GM20000 (cell line): Measurements from ENCODE around the gene HRG.
A peak's percentile ranks its signal among the peaks of the same experiment; 100 is the strongest.

Experiments
- DNase-seq: peaks from one replicate; pipeline ENCODE4 v3.0.0; 2012; ENCODE audit warnings: low spot score
- TF ChIP-seq, protein P1 (sequence below): IDR thresholded peaks from 2 replicates; pipeline ENCODE4 v1.5.1; 2012; ENCODE audit warnings: mild to moderate bottlenecking, control low read depth; ENCODE audit errors: extremely low read depth, missing control alignments

HRG gene

DNA sequence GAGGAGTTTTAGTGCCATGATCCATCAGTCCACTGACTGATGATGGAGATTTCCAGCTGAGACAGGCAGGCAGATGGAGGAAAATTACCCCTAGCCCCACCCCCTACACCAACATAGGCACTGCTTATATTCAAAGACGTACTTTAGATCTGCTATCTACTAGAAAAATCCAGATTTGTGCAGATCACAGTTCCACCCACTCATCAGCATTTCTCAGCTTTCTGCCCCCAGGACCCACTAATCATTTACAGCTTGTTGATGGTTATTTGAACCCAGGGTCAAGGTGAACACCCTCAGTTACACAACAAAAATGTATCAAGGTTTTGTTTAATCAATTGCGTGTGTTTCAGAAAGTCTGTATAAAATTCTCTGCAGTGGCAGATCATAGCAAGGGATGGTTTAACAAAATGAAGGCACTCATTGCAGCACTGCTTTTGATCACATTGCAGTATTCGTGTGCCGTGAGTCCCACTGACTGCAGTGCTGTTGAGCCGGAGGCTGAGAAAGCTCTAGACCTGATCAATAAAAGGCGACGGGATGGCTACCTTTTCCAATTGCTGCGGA, at the start of gene HRG:
HRG (plus strand) TSS at position 390 of the 564 bp plus-strand sequence; CDS start at position 408, 18 bp downstream.
- no peak for DNase-seq
- TF ChIP-seq, protein P1, sequence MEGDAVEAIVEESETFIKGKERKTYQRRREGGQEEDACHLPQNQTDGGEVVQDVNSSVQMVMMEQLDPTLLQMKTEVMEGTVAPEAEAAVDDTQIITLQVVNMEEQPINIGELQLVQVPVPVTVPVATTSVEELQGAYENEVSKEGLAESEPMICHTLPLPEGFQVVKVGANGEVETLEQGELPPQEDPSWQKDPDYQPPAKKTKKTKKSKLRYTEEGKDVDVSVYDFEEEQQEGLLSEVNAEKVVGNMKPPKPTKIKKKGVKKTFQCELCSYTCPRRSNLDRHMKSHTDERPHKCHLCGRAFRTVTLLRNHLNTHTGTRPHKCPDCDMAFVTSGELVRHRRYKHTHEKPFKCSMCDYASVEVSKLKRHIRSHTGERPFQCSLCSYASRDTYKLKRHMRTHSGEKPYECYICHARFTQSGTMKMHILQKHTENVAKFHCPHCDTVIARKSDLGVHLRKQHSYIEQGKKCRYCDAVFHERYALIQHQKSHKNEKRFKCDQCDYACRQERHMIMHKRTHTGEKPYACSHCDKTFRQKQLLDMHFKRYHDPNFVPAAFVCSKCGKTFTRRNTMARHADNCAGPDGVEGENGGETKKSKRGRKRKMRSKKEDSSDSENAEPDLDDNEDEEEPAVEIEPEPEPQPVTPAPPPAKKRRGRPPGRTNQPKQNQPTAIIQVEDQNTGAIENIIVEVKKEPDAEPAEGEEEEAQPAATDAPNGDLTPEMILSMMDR: no peak

- TF ChIP-seq, protein P1: no peak
- DNase-seq: no peak
These were observed 49.6 kb upstream of the HRG start for GRCh38 chr3:186616299-186616617.

- TF ChIP-seq, protein P1: peak; percentile 86
These were observed 48.5 kb upstream of the HRG start for GRCh38 chr3:186617036-186617946.

DNA sequence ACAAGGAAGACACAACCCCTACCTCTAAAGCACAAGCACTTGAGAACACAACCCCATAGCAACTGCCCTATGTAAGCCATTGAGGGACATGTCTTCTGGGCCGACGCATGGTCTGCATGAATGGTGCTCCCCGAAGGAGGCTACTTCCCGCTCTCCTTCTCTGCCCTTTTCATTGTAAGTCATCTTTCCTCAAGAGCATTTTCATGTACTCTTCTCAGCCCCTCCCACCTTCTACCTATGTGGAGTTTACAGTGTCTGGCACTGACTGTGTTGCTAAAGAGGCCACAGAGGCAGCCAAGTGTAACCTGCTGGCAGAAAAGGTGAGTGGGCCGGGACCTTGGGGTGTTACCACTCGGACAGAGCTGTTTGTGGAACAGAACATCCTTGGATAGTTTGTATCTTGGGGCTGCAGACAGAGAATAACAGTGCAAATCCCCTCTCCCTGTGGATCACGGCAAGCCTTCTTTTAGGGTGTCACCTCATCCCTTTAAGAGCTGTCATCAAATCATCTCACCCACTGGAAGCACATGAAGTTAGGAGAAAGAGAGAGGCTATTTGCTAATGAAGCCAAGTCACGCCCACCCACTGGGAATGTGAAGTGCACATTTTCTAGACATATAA, 47.4 kb upstream of the HRG start:
- no peak for DNase-seq
- TF ChIP-seq, protein P1: no peak

More at GRCh38 chr3:186617036-186617946, 48.5 kb upstream of the HRG start:
- DNase-seq: peak; percentile 84

DNA sequence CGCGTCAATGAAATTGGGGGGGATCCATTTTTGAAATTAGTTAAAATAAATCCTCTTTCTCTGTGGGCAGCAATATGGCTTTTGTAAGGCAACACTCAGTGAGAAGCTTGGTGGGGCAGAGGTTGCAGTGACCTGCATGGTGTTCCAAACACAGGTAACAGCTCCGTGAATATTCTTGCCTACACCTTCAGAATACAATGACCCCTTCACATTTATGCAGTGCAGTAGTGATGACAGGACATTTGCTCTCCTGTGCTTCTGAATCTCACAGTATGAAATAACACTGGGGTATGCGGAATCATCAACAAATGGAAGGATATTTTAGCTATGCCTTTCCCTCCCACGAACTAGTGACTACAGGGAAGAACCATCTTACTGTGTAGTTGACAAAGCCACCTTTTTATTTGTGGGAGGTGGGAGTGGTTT, 46.0 kb upstream of the HRG start:
- no peak for DNase-seq
- TF ChIP-seq, protein P1: no peak

GRCh38 chr3:186620213-186621092, 45.4 kb upstream of the HRG start:
- no peak for DNase-seq
- TF ChIP-seq, protein P1: no peak
